ENCODE results near the gene ASTN2. TPM values are rescaled to one million over a fixed set of nuclear protein-coding genes. Genes with fewer than 3 reads are reported as not detected.

The ASTN2 gene
- total and polyA plus RNA-seq, 3 donors from 2014 or later, result 55.7 to 157 (median 117) TPM

- Histone ChIP-seq H3K27me3 (no peaks in the 10 kb centered on the region), H3K4me3 (no peak overlapping the region), H3K4me1 (no peaks in the 10 kb centered on the region), H3K36me3 (ENCODE audit: low read depth, missing control alignments) (no peaks in the 10 kb centered on the region), H3K27ac (no peak overlapping the region), H3K9me3 (no peaks in the 10 kb centered on the region)
- intact Hi-C loops (cut with DNase I; ENCODE audit: low total_unique reads), result no loop called here
- DNase-seq, result no peak
- 83 to 97% methylated on average over 2 of the region's 2 CpGs for WGBS, 2 donors
- no peak for TF ChIP-seq POLR2A (IDR thresholded peaks at IDR 0.05)
Measured at GRCh38 chr9:116859763-116860162, 555.1 kb downstream of the ASTN2 start.

GRCh38 chr9:116857321-116857720 lies 557.5 kb downstream of the ASTN2 start:
- WGBS, 2 donors, result 48 to 96% methylated on average over 2 of the region's 2 CpGs
- Histone ChIP-seq H3K27ac (no peak overlapping the region), H3K4me3 (no peak overlapping the region), H3K27me3 (no peaks in the 10 kb centered on the region), H3K4me1 (no peaks in the 10 kb centered on the region), H3K36me3 (ENCODE audit: low read depth, missing control alignments) (no peaks in the 10 kb centered on the region), H3K9me3 (no peaks in the 10 kb centered on the region)
- intact Hi-C loops (cut with DNase I; ENCODE audit: low total_unique reads), result no loop called here
- TF ChIP-seq CTCF (IDR thresholded peaks at IDR 0.05), result no peak
- DNase-seq, result no peak

GRCh38 chr9:116855881-116856662 lies 558.8 kb downstream of the ASTN2 start:
- DNase-seq, result no peak
- Histone ChIP-seq H3K27me3 (no peaks in the 10 kb centered on the region), H3K36me3 (ENCODE audit: low read depth, missing control alignments) (no peaks in the 10 kb centered on the region), H3K4me3 (no peak overlapping the region), H3K27ac (no peak overlapping the region), H3K4me1 (no peaks in the 10 kb centered on the region), H3K9me3 (no peaks in the 10 kb centered on the region)
- 79 to 82% methylated on average over 4 of the region's 4 CpGs for WGBS, 2 donors
- no peak for TF ChIP-seq CTCF (IDR thresholded peaks at IDR 0.05)
- no peak for TF ChIP-seq POLR2A (IDR thresholded peaks at IDR 0.05)
- intact Hi-C loops (cut with DNase I; ENCODE audit: low total_unique reads), result no loop called here

- intact Hi-C loops (cut with DNase I; ENCODE audit: low total_unique reads), result no loop called here
- no peak overlapping the region for H3K27ac ChIP-seq
- H3K9me3 ChIP-seq, result no peaks in the 10 kb centered on the region
- WGBS, 2 donors, result 51 to 75% methylated on average over 3 of the region's 3 CpGs
- no peaks in the 10 kb centered on the region for H3K4me1 ChIP-seq
- no peak for TF ChIP-seq POLR2A (IDR thresholded peaks at IDR 0.05)
- no peaks in the 10 kb centered on the region for H3K27me3 ChIP-seq
- no peak overlapping the region for H3K4me3 ChIP-seq
- no peaks in the 10 kb centered on the region for H3K36me3 ChIP-seq (ENCODE audit: low read depth, missing control alignments)
- no peak for DNase-seq
Measured at GRCh38 chr9:116849721-116850120, 565.1 kb downstream of the ASTN2 start.

- Histone ChIP-seq H3K9me3 (no peaks in the 10 kb centered on the region), H3K27me3 (no peaks in the 10 kb centered on the region), H3K4me3 (no peak overlapping the region), H3K36me3 (ENCODE audit: low read depth, missing control alignments) (no peaks in the 10 kb centered on the region), H3K4me1 (no peaks in the 10 kb centered on the region), H3K27ac (no peak overlapping the region)
- no peak for DNase-seq
- no peak for TF ChIP-seq CTCF (IDR thresholded peaks at IDR 0.05)
- no peak for TF ChIP-seq POLR2A (IDR thresholded peaks at IDR 0.05)
- intact Hi-C loops (cut with DNase I; ENCODE audit: low total_unique reads), result no loop called here
Measured at GRCh38 chr9:116844621-116845020, 570.2 kb downstream of the ASTN2 start.

Data from testis (tissue), 3 donors.